Lung (tissue), 12 donors: ENCODE results near the gene FAM98C. TPM values are rescaled to one million over a fixed set of nuclear protein-coding genes. Genes with fewer than 3 reads are reported as not detected.

ENCODE experiments used
- ATAC-seq: fragments of 200-7000 bp; cut with Tn5 transposase; one replicate; pipeline ENCODE4 v1.9.1; 2020; ENCODE audit warnings: moderate number of reproducible peaks; ENCODE audit not compliant: insufficient read depth, low FRiP score
- DNase-seq, 3 donors: peaks; one replicate each; pipeline ENCODE4 v3.0.0-alpha.2; 2013 to 2017
- H3K27ac ChIP-seq, 2 donors: one replicate each; pipeline ENCODE4 v1.5.1; 2013; ENCODE audit warnings: mild to moderate bottlenecking in 2 of 2, moderate library complexity in 2 of 2, control low read depth in 1 of 2, inconsistent platforms in 1 of 2, low read depth in 1 of 2, low read length in 1 of 2
- H3K27me3 ChIP-seq, 3 donors: one replicate each; pipeline ENCODE4 v1.5.1; 2013; ENCODE audit warnings: low read length in 2 of 3; ENCODE audit not compliant: control insufficient read depth in 3 of 3, insufficient read depth in 3 of 3
- H3K36me3 ChIP-seq, 4 donors: one replicate each; pipeline ENCODE4 v1.5.1; 2013; ENCODE audit warnings: low read length in 4 of 4, mild to moderate bottlenecking in 1 of 4, moderate library complexity in 1 of 4; ENCODE audit not compliant: control insufficient read depth in 4 of 4, insufficient read depth in 4 of 4
- H3K4me1 ChIP-seq, 5 donors: one replicate each; pipeline ENCODE4 v1.5.1; 2013; ENCODE audit warnings: low read length in 5 of 5, mild to moderate bottlenecking in 2 of 5, moderate library complexity in 1 of 5; ENCODE audit not compliant: control insufficient read depth in 5 of 5, insufficient read depth in 5 of 5
- H3K4me3 ChIP-seq: one replicate; pipeline ENCODE4 v1.5.1; 2013; ENCODE audit warnings: mild to moderate bottlenecking, control low read depth, moderate library complexity
- H3K9ac ChIP-seq, 2 donors: one replicate each; pipeline ENCODE4 v1.5.1; 2013; ENCODE audit warnings: low read length in 2 of 2, control low read depth in 1 of 2; ENCODE audit not compliant: insufficient read depth in 1 of 2
- H3K9me3 ChIP-seq, 4 donors: one replicate each; pipeline ENCODE4 v1.5.1; 2013; ENCODE audit warnings: low read length in 3 of 4, mild to moderate bottlenecking in 1 of 4, moderate library complexity in 1 of 4; ENCODE audit not compliant: control insufficient read depth in 4 of 4, insufficient read depth in 3 of 4
- WGBS, 2 donors: extraction: QIAGEN DNeasy Blood & Tissue Kit; methylation state at CpG; one replicate each; pipeline ENCODE4 v1.1.7; 2013; 5-methylcytosine and 5-hydroxymethylcytosine counted together
- polyA plus RNA-seq, 2 donors: library from polyadenylated mRNA; stranded (reverse); fragments of 200-250 nt; gene quantifications; one replicate each; pipeline ENCODE4 v1.2.1, GENCODE V29; 2013
- total RNA-seq, 2 donors: library from RNA; depleted of rRNA in 1 of 2; stranded (reverse); fragments of >200 nt in 1 of 2; gene quantifications; one replicate each; pipeline ENCODE4 v1.2.1, GENCODE V29; 2014 to 2021
- TF ChIP-seq, protein P1 (sequence below): IDR thresholded peaks from 2 replicates; pipeline ENCODE4 v1.5.1; 2012; ENCODE audit warnings: mild to moderate bottlenecking; ENCODE audit errors: control extremely low read depth, extremely low read depth
- donor health status: control.
- donor health status: control.
- donor health status: Bipolar disorder and iron deficiency.
- donor health status: healthy.
- donor health status: DM: yes; HTN: yes; CAD: no.

Gene FAM98C
- total and polyA plus RNA-seq, 4 donors, result 13.1 to 22.0 (median 20.2) TPM

DNA sequence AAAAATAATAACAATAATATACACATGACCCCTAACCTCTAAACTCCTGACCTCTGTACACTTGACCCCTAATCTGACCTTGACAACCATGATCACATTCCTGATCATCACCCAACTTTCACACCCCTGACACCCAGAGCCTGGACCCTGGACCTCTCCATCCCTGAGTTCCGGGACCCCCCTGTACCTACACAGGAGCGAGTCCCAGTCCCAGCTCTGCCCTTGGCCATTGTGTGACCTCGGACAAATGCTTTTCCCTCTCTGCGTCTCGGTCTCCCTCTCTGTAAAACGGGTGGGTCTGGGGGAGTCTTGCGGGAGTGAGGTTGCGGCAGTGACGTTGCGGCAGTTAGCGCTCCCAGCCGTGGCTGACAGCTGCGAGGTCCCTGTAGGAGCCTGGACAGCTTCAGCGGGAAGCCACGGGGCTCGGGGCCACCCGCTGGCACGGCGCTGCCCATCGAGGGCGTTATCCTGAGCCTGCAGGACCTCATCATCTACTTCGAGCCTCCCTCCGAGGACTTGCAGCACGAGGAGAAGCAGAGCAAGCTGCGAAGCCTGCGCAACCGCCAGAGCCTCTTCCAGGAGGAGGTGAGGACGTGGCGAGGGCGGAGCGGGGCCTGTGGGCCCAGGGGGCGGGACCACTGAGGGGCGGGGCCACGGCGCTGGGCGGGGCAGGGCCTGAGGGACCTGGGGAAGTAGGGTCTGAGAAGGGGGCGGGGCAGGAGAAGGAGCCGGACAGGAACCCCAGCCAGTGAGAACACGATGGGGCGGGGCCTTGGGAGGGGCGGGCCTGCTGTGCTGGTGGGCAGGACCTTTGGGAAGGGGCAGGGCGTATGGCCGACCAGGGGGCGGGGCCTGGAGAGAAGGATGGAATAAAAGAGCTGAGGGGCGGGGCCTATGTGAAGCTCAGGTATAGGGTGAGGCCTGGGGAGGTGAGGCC lies 49.8 kb downstream of the FAM98C start:
- Histone ChIP-seq H3K27me3 (no peaks in the 10 kb centered on the region), H3K4me3 (no peak overlapping the region), H3K9me3 (no peaks in the 10 kb centered on the region), H3K4me1 (no peaks in the 10 kb centered on the region), H3K27ac (no peak overlapping the region), H3K9ac (no peak overlapping the region), H3K36me3 (no peaks in the 10 kb centered on the region)
- WGBS, 2 donors, result 77 to 79% methylated on average over 43 to 45 of the region's 45 CpGs
- DNase-seq, result peak in 1 of 3 donors; percentile 26
- no peak for ATAC-seq
- TF ChIP-seq, protein P1, sequence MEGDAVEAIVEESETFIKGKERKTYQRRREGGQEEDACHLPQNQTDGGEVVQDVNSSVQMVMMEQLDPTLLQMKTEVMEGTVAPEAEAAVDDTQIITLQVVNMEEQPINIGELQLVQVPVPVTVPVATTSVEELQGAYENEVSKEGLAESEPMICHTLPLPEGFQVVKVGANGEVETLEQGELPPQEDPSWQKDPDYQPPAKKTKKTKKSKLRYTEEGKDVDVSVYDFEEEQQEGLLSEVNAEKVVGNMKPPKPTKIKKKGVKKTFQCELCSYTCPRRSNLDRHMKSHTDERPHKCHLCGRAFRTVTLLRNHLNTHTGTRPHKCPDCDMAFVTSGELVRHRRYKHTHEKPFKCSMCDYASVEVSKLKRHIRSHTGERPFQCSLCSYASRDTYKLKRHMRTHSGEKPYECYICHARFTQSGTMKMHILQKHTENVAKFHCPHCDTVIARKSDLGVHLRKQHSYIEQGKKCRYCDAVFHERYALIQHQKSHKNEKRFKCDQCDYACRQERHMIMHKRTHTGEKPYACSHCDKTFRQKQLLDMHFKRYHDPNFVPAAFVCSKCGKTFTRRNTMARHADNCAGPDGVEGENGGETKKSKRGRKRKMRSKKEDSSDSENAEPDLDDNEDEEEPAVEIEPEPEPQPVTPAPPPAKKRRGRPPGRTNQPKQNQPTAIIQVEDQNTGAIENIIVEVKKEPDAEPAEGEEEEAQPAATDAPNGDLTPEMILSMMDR, result no peak

DNA sequence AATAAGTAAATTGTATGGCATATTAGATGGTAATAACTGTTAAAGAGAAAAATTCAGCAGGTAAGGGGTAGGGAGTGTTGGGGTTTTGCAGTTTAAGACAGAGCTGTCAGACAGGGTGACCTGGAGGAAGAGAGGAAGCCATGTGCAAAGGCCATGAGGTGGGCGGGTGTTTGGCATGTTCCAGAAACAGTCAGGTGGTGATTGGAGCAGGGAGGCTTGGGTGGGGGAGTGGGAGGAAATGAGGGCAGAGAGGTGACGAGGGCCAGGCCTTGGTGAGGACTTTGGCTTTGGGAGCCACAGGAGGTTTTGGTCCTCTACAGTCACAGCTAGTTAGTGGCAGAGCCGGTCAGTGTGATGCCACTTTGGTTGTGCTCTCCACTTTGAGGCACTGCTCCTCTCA lies 50.7 kb downstream of the FAM98C start:
- Histone ChIP-seq H3K9ac (no peak overlapping the region), H3K4me1 (no peaks in the 10 kb centered on the region), H3K27me3 (no peaks in the 10 kb centered on the region), H3K36me3 (no peaks in the 10 kb centered on the region), H3K27ac (no peak overlapping the region), H3K4me3 (no peak overlapping the region), H3K9me3 (no peaks in the 10 kb centered on the region)
- WGBS, 2 donors, result 80 to 90% methylated on average over 2 to 3 of the region's 3 CpGs
- TF ChIP-seq, protein P1, result no peak
- ATAC-seq, result no peak
- no peak for DNase-seq

DNA sequence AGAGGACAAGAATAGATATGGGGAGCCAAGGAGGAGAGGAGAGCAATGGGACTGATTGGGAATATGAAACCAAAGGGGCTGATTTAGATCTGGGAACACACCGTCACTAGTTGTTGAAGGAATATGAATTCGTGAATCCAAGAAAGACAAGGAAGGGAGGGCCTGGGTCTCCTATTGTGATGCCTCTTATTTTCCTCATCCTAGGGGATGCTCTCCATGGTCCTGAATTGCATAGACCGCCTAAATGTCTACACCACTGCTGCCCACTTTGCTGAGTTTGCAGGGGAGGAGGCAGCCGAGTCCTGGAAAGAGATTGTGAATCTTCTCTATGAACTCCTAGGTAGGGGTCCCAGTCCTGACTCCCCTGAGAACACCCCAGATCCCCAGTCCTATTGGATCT lies 52.1 kb downstream of the FAM98C start:
- WGBS, 2 donors, result 51 to 63% methylated on average over 4 of the region's 4 CpGs
- DNase-seq, result peak; percentile 29 to 66 (median 63)
- H3K27me3 ChIP-seq, result no peaks in the 10 kb centered on the region
- H3K27ac ChIP-seq, result no peak overlapping the region
- H3K9me3 ChIP-seq, result peaks cover 0 to 1% (median 0%) of the 10 kb centered on the region in 4 donors
- H3K4me1 ChIP-seq, result no peaks in the 10 kb centered on the region
- H3K4me3 ChIP-seq, result no peak overlapping the region
- H3K36me3 ChIP-seq, result no peaks in the 10 kb centered on the region
- ATAC-seq, result no peak
- TF ChIP-seq, protein P1, result no peak
- H3K9ac ChIP-seq, result no peak overlapping the region
